GM18873 (cell line): ENCODE measurements around the gene SORBS1.

Experiments
- ATAC-seq: cut with Tn5 transposase; IDR thresholded peaks from one replicate; pipeline ENCODE4 v1.9.1; 2021; ENCODE audit warnings: mild to moderate bottlenecking, moderate library complexity, moderate number of reproducible peaks; ENCODE audit not compliant: unreplicated experiment, low FRiP score

SORBS1 gene

GRCh38 chr10:95335933-95336699 is 225.1 kb downstream of the SORBS1 start:
- no peak for ATAC-seq

- no peak for ATAC-seq
Measured at GRCh38 chr10:95334805-95335144, 226.4 kb downstream of the SORBS1 start.

GRCh38 chr10:95333997-95334804 is 227.0 kb downstream of the SORBS1 start:
- no peak for ATAC-seq

- ATAC-seq, result no peak
Measured at GRCh38 chr10:95332666-95333249, 228.4 kb downstream of the SORBS1 start.

GRCh38 chr10:95331596-95332130 is 229.5 kb downstream of the SORBS1 start:
- no peak for ATAC-seq

GRCh38 chr10:95330966-95331453 is 230.2 kb downstream of the SORBS1 start:
- no peak for ATAC-seq

GRCh38 chr10:95329296-95329695 is 231.9 kb downstream of the SORBS1 start:
- no peak for ATAC-seq

- ATAC-seq, result no peak
Measured at GRCh38 chr10:95328013-95328412, 233.2 kb downstream of the SORBS1 start.

GRCh38 chr10:95327367-95327766 is 233.8 kb downstream of the SORBS1 start:
- no peak for ATAC-seq

- no peak for ATAC-seq
Measured at GRCh38 chr10:95326396-95326795, 234.8 kb downstream of the SORBS1 start.

- ATAC-seq, result no peak
Measured at GRCh38 chr10:95325863-95326262, 235.3 kb downstream of the SORBS1 start.

- ATAC-seq, result no peak
Measured at GRCh38 chr10:95324436-95325268, 236.5 kb downstream of the SORBS1 start.

GRCh38 chr10:95321554-95322301 is 239.4 kb downstream of the SORBS1 start:
- no peak for ATAC-seq

- no peak for ATAC-seq
Measured at GRCh38 chr10:95319239-95319638, 241.9 kb downstream of the SORBS1 start.

GRCh38 chr10:95315509-95315908 is 245.7 kb downstream of the SORBS1 start:
- no peak for ATAC-seq

- ATAC-seq, result no peak
Measured at GRCh38 chr10:95314192-95314918, 246.8 kb downstream of the SORBS1 start.

GRCh38 chr10:95312986-95313495 is 248.1 kb downstream of the SORBS1 start:
- no peak for ATAC-seq

GRCh38 chr10:95312257-95312656 is 248.9 kb downstream of the SORBS1 start:
- ATAC-seq, result no peak

- ATAC-seq, result no peak
Measured at GRCh38 chr10:95309958-95310357, 251.2 kb downstream of the SORBS1 start.
